Colon (tissue), 2 donors: ENCODE data around the gene HMGN3.

Source experiments
- FAIRE-seq: peaks from 2 replicates; lab custom pipeline; 2012; peaks lifted over from hg19 to GRCh38; lab: Jason Lieb, UNC
- donor health status: control.
- donor health status: control.

HMGN3 gene

DNA sequence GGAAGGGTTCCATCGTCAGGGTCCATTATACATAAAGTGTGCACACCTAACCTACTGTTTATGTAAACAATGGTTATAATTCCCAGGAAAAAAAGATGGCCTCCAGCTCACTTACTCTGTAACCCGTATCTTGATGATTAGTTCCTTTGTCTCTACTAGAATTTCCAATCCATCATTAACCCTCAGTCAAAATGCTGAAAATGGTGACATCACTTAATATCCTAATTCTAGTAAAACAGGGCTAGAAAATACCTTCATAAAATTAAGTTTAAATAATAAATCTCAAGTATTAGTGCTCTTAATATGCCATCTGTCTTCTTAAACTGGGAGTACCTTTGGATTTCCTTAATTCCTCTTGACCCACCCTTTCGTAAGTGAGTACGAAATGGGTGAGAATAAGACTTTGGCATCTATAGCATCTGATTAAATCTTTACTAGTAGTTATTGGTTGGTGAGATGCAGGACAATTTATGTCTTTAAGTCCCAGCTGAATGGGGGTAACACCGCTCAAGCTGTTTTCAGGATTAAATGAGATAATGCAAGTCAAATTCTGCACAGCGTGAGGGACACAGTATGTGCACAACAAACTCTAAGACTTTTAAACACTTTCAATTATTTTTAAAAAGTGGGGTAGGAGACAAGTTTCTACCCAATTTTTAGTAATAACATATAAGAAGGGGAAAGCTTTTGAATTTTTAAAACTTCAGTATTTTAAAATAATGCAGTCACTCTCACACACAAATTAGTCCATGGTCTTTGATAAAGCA lies 1.6 kb downstream of the HMGN3 start:
- FAIRE-seq: no peak

DNA sequence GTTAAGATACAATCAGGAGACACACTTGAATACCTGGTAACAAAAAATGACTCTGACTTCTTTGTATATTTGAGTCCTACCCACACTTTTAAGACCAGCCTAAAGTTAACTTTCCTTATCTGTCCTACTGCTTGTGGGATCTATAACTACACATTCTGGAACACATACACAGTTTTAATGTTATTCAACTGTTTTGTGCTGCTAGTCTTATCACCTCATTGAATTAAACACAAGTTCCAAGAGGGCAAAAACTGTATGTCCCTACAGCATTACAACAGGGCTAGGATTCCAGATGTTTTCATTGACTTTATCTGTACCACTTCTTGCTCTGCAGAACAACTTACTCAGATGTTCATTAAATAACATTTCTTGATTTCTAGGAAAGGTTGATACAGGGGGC lies 2.8 kb downstream of the HMGN3 start:
- FAIRE-seq: no peak

DNA sequence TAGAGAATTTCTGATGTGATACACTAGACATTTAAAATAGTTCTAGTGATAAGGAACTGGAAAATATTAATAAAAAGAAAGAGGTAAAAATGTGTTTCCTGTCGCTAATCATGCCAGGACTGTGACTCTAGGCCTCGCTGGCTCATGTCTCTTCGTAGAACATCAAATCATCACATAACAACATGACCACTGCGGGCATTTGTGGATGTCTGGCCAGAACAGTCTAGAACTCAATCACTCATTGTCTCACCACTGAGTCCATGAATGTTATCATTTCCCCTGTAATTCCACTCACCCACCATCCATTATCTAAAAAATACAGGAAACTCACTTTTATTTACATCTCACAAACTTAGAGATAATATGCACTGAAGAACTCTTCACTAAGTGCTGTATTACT lies 3.4 kb downstream of the HMGN3 start:
- FAIRE-seq: no peak

DNA sequence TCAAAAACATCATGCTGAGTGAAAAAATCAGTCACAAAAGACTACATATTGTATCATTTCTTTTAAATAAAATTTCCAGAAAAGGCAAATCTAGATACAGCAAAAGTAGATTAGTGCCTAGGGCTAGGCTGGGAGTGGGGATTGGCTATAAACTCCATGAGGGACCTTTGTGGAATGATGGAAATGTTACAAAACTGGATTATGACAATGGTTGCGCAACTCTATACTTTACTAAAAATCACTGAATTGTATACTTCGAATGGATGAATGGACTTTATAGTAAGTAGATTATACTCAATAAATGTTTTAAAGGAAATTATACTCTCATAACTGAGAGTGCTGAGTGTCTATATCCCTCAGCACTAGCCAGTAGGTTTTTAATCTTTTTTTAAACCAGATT lies 4.3 kb downstream of the HMGN3 start:
- FAIRE-seq: no peak

DNA sequence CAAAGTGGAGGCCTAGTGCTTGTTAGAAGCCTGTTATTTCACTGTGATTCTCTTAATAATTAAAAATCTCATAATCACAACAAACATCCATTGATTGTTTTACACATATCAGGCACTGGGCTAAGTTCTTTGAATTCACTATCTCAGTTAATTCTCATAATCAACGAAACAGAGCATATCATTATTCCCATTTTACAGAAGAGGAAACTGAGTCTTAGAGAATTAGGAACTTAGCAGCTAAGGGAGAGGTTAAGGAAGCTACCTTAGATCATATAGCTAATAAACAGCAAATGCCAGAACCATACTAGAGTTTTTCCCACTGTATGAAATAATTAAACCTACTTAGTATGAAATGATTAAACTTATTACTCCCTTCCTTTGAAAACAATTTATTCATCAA lies 7.0 kb downstream of the HMGN3 start:
- no peak for FAIRE-seq

DNA sequence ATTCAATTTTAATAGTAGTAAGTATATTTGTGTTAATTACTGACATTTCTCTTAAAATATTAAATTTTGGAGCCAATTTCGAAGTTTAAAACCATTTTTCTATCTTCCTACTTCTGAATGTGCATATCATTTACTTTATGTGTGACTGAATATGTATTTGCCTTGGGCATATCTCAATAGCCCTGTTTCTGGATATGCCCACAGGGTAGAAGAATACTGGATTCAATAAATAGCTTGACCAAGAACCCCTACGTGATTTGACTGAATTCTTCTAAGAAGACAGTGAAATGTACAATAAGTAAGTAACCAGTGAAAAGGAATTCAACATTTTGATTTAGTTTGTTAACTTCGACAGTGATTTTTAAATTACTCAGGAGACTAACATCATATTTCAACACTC lies 7.8 kb downstream of the HMGN3 start:
- FAIRE-seq: no peak

DNA sequence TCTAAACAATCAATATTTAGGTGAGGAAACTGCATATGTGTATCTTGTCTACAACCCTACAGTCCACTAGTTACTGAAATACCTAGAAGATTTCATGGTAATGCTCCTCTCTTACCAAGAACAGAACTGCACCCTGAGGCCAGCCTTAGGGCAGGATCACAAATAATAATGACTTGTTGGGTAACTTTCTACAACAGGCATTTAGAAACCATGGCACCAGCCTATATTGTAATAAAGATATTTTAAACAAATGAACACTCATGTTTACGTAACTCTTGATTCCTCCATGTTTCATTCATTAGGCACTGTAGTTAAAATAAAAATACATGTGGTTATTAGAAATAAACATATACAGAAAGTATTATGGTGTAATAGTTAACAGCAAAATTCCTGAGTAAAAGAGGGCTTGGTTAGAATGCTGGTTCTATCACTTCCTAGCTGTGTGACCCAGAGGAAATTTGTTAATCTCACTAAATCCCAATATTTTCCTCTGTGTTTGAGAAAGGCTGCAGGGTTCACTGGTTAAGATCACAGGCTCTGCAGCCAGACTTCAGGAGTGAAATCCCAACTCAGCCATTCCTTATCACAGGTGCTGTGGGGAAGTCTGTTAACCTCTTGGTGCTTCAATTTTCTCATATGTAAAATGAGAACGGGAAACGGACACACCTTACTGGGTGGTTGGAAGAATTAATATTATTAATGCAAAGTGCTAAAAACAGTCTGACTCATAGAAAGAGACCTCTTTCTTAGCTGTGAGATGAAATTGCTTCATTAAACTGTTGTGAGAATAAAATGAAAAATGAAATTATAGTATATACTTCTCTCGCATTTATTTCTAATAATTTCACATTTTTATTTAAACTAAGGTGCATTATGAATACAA lies 8.5 kb downstream of the HMGN3 start:
- FAIRE-seq: no peak

DNA sequence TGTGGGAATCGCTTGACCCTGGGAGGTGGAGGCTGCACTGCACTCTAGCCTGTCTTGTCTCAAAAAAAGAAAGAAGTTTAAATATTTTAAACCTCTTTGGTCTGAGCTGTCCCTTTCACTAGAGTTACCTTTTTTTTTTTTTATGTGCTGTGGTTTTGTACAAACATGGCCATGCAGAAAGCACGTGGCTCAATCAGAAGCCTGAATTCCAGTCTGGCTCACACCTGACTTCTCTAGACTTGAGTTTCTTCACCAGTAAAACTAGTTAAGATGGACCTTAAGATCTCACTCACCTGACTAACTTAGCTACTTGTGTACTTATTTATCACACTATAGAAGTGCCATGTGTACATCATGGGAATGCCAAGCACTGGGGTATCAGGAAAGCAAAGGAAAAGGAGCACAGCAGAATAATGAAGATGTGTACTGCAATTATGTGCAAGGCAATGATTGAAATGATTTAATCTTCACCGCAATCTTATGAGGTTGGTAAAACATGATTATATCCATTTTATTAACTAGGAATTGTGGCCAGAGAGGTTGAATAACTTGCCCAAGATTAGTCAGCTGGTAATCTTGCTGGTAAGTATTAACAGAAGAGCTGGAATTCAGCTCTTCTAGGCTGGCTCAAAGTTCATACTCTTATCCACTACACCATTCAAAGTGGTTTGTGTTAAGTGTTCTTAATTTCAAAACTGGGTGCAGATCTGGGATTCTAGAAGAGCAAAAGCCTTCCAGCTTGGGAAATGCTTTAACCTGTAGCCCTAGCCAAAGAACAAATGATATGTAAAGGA lies 10.7 kb downstream of the HMGN3 start:
- FAIRE-seq: no peak

DNA sequence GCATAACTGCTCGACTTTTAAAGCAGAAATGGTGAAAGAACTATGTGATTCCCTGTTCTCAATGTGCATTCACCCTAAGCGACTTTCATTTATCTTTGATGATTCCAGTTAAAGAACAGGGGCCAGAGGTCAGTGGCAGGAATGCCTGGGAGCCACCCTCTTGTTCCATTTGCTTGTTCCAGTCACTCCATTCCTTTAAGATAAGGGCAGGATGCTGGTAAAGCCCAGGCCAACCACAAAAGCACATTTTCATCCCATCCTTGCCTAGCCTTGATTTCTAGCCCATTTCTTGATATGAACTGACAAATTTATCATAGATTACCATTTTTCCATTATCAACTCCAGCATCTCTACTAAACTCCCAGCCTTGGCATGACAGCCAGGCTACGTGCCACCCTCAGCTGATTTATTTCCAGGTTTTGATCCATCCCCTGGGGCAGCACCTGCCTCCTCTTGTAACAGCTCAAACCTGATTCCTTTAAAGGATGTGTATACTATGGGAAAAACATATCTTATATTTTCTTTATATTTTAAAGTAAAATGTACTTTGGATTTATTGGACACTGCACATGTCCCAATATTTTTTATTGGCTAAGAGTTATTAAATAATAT lies 19.2 kb downstream of the HMGN3 start:
- no peak for FAIRE-seq

DNA sequence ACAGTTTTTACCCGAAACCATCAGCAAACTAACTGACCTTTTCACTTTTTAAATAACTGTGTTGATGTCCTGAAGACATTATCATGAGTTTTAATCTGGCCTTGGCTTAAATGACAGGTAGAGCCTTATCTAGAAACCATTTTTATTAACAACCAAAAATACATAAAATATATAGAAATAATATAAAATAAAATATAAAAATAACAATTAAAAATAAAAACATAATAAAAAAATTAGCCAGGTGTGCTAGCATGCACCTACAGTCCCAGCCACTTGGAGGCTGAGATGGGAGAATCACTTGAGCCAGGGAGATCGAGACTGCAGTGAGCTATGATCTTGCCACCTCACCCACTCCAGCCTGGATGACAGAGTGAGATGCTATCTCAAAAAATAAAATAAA lies 21.6 kb downstream of the HMGN3 start:
- FAIRE-seq: no peak

DNA sequence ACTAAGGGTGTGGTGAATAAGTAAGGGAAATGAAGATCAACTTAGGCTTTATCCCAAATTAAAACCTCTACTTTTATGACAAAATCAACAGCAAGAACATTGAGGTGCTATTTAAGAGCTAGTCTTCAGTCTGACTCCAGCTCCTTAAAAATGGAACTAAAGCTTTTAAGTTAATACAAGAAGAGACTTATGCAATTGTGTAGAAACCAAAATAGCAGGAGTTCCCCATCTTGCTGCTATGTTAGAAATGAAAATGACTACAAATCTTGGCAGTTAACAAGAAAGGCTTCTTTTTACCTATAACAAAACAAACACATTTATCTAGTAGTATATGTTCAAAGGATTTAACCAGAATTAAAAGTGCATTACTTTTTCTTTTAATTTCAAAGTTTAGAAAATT lies 25.7 kb downstream of the HMGN3 start:
- FAIRE-seq: peak; percentile 31

DNA sequence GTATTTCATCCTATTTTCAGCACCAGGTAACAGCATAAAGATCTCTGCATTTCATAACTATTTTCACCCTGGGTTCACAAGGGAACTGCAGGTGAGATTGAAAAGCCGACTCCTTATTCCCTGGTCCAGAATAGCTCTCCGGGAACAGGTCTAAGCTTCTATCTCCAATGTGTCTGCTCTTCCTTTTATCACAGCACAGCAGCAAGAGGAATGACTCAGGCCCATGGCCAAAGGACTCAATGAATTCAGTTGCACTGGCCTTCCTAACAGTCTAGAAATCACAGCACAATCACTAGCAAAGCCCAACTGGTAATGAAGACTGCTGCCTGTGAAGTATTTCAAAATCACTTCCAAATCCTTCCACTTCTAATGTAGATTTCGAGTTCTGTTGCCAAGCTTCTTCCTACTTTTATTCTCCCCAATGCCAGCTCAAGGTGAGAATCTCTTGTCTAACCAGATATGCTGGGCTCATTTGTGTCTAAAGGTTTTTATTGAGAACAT lies 30.7 kb downstream of the HMGN3 start:
- no peak for FAIRE-seq

DNA sequence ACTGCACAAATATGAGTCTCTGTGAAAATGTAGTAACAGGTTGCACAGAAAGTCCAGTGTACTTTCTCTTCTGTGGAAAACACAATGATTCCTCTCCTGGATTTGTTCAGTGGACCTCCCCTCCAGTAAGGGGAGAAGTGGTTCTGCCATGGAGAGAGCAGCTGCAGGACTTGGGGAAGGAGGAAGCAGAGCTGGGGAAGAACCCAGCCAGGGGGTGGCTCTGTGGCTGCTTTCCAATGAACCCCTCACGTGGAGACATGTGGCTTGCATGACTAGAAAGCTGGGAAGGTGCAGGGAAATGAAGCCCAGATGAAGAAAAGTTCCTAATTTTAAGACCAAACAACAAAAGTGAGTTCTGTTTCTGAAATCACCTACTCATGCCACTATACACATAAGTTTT lies 31.9 kb downstream of the HMGN3 start:
- no peak for FAIRE-seq

DNA sequence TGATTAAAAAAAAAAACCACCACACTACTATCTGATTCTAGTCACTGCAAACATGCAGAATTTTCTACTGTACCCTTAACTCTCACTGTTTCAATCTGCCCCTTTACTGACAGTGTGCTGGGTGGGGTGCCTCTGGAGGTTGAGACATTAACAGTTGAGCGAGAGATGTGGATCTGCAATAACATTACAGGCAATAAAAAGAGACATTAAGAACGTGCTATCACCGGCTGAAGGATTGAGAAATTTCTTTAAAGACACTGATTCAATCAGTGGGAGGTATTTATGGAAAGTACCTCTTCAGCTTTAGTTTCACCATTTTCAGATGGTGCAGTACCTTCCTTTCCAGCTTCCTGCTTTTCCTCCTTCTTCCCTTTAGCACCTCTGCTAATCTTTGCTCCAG lies 32.5 kb downstream of the HMGN3 start:
- FAIRE-seq: no peak

DNA sequence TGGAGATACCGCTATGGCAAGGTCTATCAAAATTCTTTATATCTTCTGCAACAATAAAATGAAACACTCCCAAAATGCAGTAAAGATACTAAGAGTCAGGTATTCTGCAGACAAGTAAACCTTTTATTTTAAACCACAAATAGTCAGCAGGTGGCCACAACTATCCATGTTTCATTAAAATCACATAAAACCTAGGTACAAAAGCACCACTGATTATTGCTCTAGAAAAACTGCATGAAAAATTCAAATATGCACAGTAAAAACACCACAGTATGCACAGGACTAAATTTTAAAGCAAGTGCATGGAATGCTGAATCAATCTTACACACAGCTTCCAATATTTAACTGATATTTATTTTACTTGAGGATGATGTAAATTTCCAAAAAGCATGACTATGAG lies 33.3 kb downstream of the HMGN3 start:
- FAIRE-seq: no peak

DNA sequence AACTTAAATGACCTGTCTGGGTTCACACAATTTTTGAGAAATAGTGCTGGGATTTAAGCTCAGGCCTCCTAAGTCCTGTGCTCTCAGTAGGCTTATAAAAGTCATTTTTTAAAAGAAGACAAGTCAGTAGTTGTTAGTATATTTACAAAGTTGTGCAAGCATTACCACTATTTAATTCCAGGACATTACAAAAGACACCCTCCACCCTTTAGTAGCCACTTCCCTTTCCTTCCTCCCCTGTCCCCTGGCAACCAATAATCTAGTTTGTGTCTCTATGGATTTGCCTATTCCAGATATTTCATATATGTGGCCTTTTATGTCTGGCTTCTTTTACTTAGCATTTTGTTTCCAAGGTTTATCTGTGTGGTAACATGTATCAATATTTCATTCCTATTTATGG lies 37.6 kb downstream of the HMGN3 start:
- no peak for FAIRE-seq

DNA sequence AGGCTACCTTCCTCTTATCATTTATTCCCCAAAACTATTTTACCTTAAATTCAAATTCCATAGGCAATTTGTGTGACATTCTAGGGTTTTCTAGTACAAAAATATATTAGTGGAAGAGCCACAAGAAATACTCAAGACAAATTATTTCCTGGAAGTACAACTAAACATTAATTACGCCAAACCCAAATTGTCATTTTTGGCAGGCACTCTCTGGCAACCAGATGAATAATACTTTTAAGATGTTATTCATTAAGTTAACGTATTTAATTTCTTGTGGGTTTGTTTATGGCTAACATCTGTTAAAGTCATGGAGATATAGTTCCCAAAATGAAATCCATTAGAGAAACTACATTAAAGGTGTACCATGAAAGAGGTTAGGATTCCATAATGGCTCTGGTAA lies 40.5 kb downstream of the HMGN3 start:
- FAIRE-seq: no peak

DNA sequence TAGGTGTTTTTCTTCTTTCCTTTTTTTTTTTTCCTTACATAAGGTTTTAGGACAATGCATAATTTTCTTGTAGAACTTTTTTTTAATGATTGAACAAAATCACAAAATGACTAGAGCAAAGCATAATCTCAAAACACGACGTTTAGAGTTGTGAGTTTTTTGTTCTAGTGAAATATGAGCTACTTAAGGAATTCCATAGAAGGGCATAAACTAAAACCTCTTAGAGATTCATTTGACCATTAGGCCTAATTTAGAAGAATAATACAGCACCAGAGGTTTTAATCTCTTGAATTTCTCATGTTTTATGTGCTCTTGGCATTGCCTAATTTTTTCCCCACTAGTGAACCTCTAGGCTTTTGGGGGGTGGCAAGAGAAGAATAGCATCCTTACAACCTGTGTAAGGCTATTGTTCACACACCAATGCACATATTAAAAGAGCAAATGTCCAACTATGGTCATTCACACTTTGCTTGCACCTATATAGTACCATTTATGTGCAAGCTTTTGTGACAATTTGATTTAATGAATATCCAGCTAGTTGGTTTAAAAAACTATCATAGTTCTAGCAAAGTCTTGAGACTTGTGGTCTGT lies 44.6 kb downstream of the HMGN3 start:
- FAIRE-seq: no peak

DNA sequence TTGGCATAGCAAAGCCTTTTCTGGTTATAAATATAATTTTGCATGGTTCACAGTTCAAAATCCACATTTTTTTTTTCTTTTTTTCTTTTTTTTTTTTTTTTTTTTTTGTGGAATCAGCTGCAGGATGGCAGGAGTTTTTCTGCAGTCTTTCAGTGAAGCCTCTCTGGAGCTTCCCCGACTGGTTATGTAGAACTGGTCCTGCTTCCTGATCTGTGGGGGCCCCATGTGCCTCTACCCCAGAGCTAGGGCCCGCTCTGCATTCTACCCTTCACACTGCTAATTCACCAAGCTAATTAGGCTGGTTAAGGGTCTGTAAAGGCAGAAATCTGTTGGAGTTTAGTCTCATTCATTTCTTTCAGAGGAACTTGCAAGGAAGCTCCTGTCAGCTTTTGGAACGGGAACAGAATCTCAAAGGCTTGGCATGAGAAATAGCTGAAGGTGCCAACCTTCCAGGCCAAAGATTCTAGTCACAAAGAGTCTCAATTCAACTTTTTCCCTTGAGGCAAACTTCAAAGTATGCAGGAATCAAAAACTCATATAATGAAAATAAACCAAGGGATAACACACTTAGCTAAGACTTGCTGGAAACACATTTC lies 45.5 kb downstream of the HMGN3 start:
- FAIRE-seq: no peak

DNA sequence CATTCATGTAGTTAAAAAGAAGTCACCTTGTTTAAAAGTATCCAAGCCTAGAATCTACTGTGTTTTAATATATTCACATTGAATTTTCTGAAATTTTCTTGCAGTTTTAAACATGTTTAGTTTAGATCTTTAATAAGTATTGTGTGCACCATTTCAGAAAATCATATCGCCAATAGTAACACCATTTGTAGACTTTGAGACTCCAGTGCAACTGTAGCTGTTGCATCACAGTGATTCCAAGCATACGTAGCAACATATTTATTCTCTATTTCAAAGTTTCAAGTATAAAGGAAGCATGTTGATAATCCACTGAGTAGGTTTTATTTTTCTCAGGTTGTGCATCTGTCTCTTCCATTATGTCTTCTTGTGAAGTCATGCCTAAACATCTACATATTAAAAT lies 46.4 kb downstream of the HMGN3 start:
- no peak for FAIRE-seq

DNA sequence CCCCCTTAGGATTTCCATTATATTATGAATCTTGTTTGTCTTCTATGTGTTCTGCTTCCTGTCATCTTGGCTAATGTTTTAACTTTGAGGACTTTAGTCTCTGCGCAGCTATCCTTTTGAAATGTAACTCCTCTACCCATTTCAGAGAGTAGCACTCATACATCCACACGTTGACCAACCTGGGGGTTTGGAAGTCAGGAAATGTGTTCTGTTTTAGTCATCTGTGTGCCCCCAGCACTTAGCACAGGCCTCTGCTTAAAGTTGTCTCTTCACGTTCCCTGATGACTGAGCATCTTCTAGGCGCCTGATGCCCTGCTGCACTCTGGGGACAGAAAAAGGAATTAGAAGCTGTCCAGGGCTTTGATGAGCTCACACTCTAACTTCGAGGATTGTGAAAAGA lies 47.9 kb downstream of the HMGN3 start:
- FAIRE-seq: no peak
